OCI-LY7 (cell line): Measurements from ENCODE around the gene DBI.

Experiments
- CTCF ChIP-seq: fragments of 200-600 bp; sonication (generic); conservative IDR thresholded peaks from 2 replicates; pipeline ENCODE4 v1.5.1; 2014; ENCODE audit warnings: mild to moderate bottlenecking, antibody characterized with exemption, low read length, moderate library complexity, mixed read lengths
- EZH2phosphoT487 ChIP-seq: fragments of 200-600 bp; sonication (generic); IDR thresholded peaks from 2 replicates; pipeline ENCODE4 v1.6.1; 2018; ENCODE audit warnings: low read depth, borderline replicate concordance, mild to moderate bottlenecking, mixed run types, antibody characterized with exemption, low read length, moderate library complexity, mixed read lengths

- TF ChIP-seq CTCF = no peak
- TF ChIP-seq EZH2phosphoT487 = no peak
Observed at GRCh38 chr2:119349289-119349688, 17.5 kb upstream of the DBI start.
